H1 (cell line): ENCODE results near the gene TECPR2. TPM values are rescaled to one million over a fixed set of nuclear protein-coding genes. Genes with fewer than 3 reads are reported as not detected.

ENCODE experiments used
- CTCF ChIA-PET: fragments of 300-600 bp; sonication (Branson Sonifier 250); formaldehyde crosslinking; loops from one replicate; lab custom pipeline; 2021; ENCODE audit not compliant: partially characterized antibody; lab: Charles Lee
- POLR2A ChIA-PET: fragments of 300-600 bp; sonication (Branson Sonifier 250); formaldehyde crosslinking; loops from one replicate; lab custom pipeline; 2021; ENCODE audit warnings: inconsistent platforms; ENCODE audit not compliant: partially characterized antibody; lab: Charles Lee
- DNase-seq, 2 experiments: peaks; one replicate each; pipeline versions ENCODE4 v3.0.0 to v3.0.0-alpha.2; 2010 to 2022; ENCODE audit warnings: low spot score in 2 of 2, low read depth in 1 of 2, mixed read lengths in 1 of 2
- FAIRE-seq: peaks from 2 replicates; lab custom pipeline; 2011; peaks lifted over from hg19 to GRCh38; lab: Jason Lieb, UNC
- H2AFZ ChIP-seq: 2 replicates; pipeline ENCODE4 v1.8.1; 2012; ENCODE audit warnings: low read length, inconsistent platforms
- H2AK5ac ChIP-seq: 2 replicates; pipeline ENCODE4 v1.6.1; 2013; ENCODE audit warnings: low read depth, low read length
- H2BK120ac ChIP-seq: replicated peaks from 2 replicates; pipeline ENCODE3; 2013; ENCODE audit warnings: low read depth, low read length, inconsistent platforms
- H2BK12ac ChIP-seq: 2 replicates; pipeline ENCODE4 v1.6.1; 2013; ENCODE audit warnings: low read depth, low read length
- H2BK15ac ChIP-seq: 2 replicates; pipeline ENCODE4 v1.6.1; 2013; ENCODE audit warnings: low read length
- H2BK20ac ChIP-seq: 2 replicates; pipeline ENCODE4 v1.6.1; 2013; ENCODE audit warnings: low read length
- H2BK5ac ChIP-seq: 2 replicates; pipeline ENCODE4 v1.6.1; 2013; ENCODE audit warnings: low read depth, low read length
- H3K14ac ChIP-seq: 2 replicates; pipeline ENCODE4 v1.6.1; 2013; ENCODE audit warnings: inconsistent platforms; ENCODE audit not compliant: insufficient read length
- H3K18ac ChIP-seq: 2 replicates; pipeline ENCODE4 v1.6.1; 2013; ENCODE audit warnings: low read length; ENCODE audit errors: extremely low read depth
- H3K23ac ChIP-seq: 2 replicates; pipeline ENCODE4 v1.6.1; 2013; ENCODE audit warnings: inconsistent platforms; ENCODE audit not compliant: insufficient read length
- H3K23me2 ChIP-seq: 2 replicates; pipeline ENCODE4 v1.6.1; 2013; ENCODE audit warnings: low read depth, low read length
- H3K27ac ChIP-seq: 2 replicates; pipeline ENCODE4 v1.6.1; 2011; ENCODE audit warnings: low read depth, low read length, inconsistent platforms
- H3K27me3 ChIP-seq, 4 experiments: replicated peaks in 1 of 4; 1 replicate in 1 of 4; 2 replicates in 3 of 4; pipeline versions ENCODE4 v1.6.1 to v1.8.1; 2011 to 2013; ENCODE audit warnings: low read length in 3 of 4, mild to moderate bottlenecking in 3 of 4, inconsistent platforms in 2 of 4, mixed read lengths in 2 of 4, moderate library complexity in 1 of 4; ENCODE audit not compliant: control insufficient read depth in 3 of 4, insufficient read depth in 3 of 4; ENCODE audit errors: extremely low read depth in 1 of 4
- H3K36me3 ChIP-seq, 4 experiments: 2 replicates each; pipeline versions ENCODE4 v1.6.1 to v1.8.1; 2011 to 2013; ENCODE audit warnings: mild to moderate bottlenecking in 4 of 4, low read length in 3 of 4, moderate library complexity in 2 of 4, control low read depth in 1 of 4, inconsistent platforms in 1 of 4; ENCODE audit not compliant: insufficient read depth in 4 of 4, control insufficient read depth in 2 of 4
- H3K4ac ChIP-seq: replicated peaks from 2 replicates; pipeline ENCODE3; 2013; ENCODE audit warnings: low read length, low read depth, mixed read lengths, inconsistent platforms; ENCODE audit not compliant: insufficient read length
- H3K4me1 ChIP-seq, 4 experiments: replicated peaks in 1 of 4; 1 replicate in 1 of 4; 2 replicates in 3 of 4; pipeline versions ENCODE4 v1.6.1 to v1.8.1; 2011 to 2013; ENCODE audit warnings: low read length in 3 of 4, inconsistent platforms in 2 of 4, mixed read lengths in 1 of 4; ENCODE audit not compliant: insufficient read depth in 4 of 4, control insufficient read depth in 3 of 4
- H3K4me2 ChIP-seq, 2 experiments: 2 replicates each; pipeline versions ENCODE4 v1.6.1 to v1.8.1; 2011 to 2013; ENCODE audit warnings: low read depth in 2 of 2, low read length in 2 of 2, control low read depth in 1 of 2, inconsistent platforms in 1 of 2, mild to moderate bottlenecking in 1 of 2; ENCODE audit not compliant: insufficient read depth in 1 of 2
- H3K4me3 ChIP-seq, 4 experiments: fragments of 200-600, 300-600 bp in 1 of 4; sonication (generic), shearing (Covaris generic), sonication (Bioruptor Twin) in 1 of 4; 2 replicates each; pipeline versions ENCODE4 v1.5.1 to v1.8.1; 2011 to 2016; ENCODE audit warnings: low read length in 4 of 4, low read depth in 3 of 4, control low read depth in 2 of 4, inconsistent platforms in 2 of 4, mild to moderate bottlenecking in 2 of 4, mixed read lengths in 1 of 4, moderate library complexity in 1 of 4; ENCODE audit not compliant: insufficient read depth in 2 of 4; ENCODE audit errors: extremely low read depth in 1 of 4
- H3K56ac ChIP-seq: replicated peaks from 2 replicates; pipeline ENCODE3; 2013; ENCODE audit warnings: low read depth, mild to moderate bottlenecking, mixed read lengths, low read length, inconsistent platforms; ENCODE audit not compliant: insufficient read length
- H3K79me1 ChIP-seq: 2 replicates; pipeline ENCODE4 v1.6.1; 2013; ENCODE audit warnings: low read depth, low read length, control low read depth
- H3K79me2 ChIP-seq, 2 experiments: 2 replicates each; pipeline versions ENCODE4 v1.6.1 to v1.8.1; 2012 to 2013; ENCODE audit warnings: low read length in 2 of 2, mild to moderate bottlenecking in 2 of 2, inconsistent platforms in 1 of 2; ENCODE audit not compliant: insufficient read depth in 2 of 2, control insufficient read depth in 1 of 2
- H3K9ac ChIP-seq, 4 experiments: replicated peaks in 1 of 4; 1 replicate in 1 of 4; 2 replicates in 3 of 4; pipeline versions ENCODE4 v1.6.1 to v1.8.1; 2011 to 2013; ENCODE audit warnings: low read depth in 3 of 4, low read length in 3 of 4, control low read depth in 2 of 4, mild to moderate bottlenecking in 2 of 4, moderate library complexity in 2 of 4, inconsistent platforms in 1 of 4; ENCODE audit errors: extremely low read depth in 1 of 4
- H3K9me3 ChIP-seq, 2 experiments: 2 replicates each; pipeline versions ENCODE4 v1.6.1 to v1.8.1; 2012 to 2013; ENCODE audit warnings: mild to moderate bottlenecking in 2 of 2, moderate library complexity in 2 of 2, control low read depth in 1 of 2, inconsistent platforms in 1 of 2, low read depth in 1 of 2, low read length in 1 of 2, mixed read lengths in 1 of 2; ENCODE audit not compliant: insufficient read depth in 2 of 2
- H4K20me1 ChIP-seq, 2 experiments: replicated peaks in 1 of 2; 2 replicates each; pipeline versions ENCODE3 to v1.8.1; 2011 to 2013; ENCODE audit warnings: inconsistent platforms in 2 of 2, low read length in 2 of 2, mild to moderate bottlenecking in 1 of 2; ENCODE audit not compliant: insufficient read depth in 2 of 2, control insufficient read depth in 1 of 2
- H4K5ac ChIP-seq: 2 replicates; pipeline ENCODE4 v1.6.1; 2013; ENCODE audit warnings: low read length, low read depth, mixed read lengths, inconsistent platforms; ENCODE audit not compliant: insufficient read length
- H4K8ac ChIP-seq: 2 replicates; pipeline ENCODE4 v1.8.0; 2013; ENCODE audit warnings: mild to moderate bottlenecking, moderate library complexity, low read length, inconsistent platforms; ENCODE audit not compliant: insufficient read depth; ENCODE audit errors: extremely low read depth
- H4K91ac ChIP-seq: replicated peaks from 2 replicates; pipeline ENCODE3; 2013; ENCODE audit warnings: low read length, mixed read lengths, inconsistent platforms; ENCODE audit not compliant: insufficient read length
- CHD1 ChIP-seq: IDR thresholded peaks from 2 replicates; pipeline ENCODE4 v1.6.1; 2012; ENCODE audit warnings: low read depth, low read length, improper control_type of control experiment
- E2F6 ChIP-seq: IDR thresholded peaks from 2 replicates; pipeline ENCODE4 v1.6.1; 2012; ENCODE audit warnings: inconsistent platforms
- KDM1A ChIP-seq: fragments of 200-600, 300-600 bp; sonication (generic); IDR thresholded peaks from 2 replicates; pipeline ENCODE4 v1.7.1; 2016; ENCODE audit warnings: mild to moderate bottlenecking, low read length, borderline replicate concordance
- POLR2A ChIP-seq, 2 experiments: IDR thresholded peaks; 1 replicate in 1 of 2; 2 replicates in 1 of 2; pipeline ENCODE4 v1.6.1; 2011; ENCODE audit warnings: low read depth in 2 of 2, low read length in 2 of 2, mild to moderate bottlenecking in 2 of 2; ENCODE audit errors: control extremely low read depth in 1 of 2
- RBBP5 ChIP-seq: IDR thresholded peaks from 2 replicates; pipeline ENCODE4 v1.7.1; 2012; ENCODE audit warnings: low read depth, mild to moderate bottlenecking, inconsistent platforms, low read length, moderate library complexity, borderline replicate concordance
- SIX5 ChIP-seq: IDR thresholded peaks from 2 replicates; pipeline ENCODE4 v1.6.1; 2011; ENCODE audit warnings: mild to moderate bottlenecking, low read depth, low read length
- WGBS, 2 experiments: shearing (Covaris generic) in 1 of 2; methylation state at CpG; one replicate each; pipeline versions ENCODE4 v1.1.6 to v1.1.7; 2013 to 2015; ENCODE audit warnings: low lambda C conversion rate in 2 of 2, mixed read lengths in 2 of 2, inconsistent platforms in 1 of 2, low coverage in 1 of 2, missing lambda C conversion rate in 1 of 2; ENCODE audit not compliant: insufficient replicate concordance in 2 of 2, insufficient coverage in 1 of 2, insufficient read length in 1 of 2; ENCODE audit errors: extremely low coverage in 1 of 2, missing lambda C conversion rate in 1 of 2; 5-methylcytosine and 5-hydroxymethylcytosine counted together
- polyA plus RNA-seq, 7 experiments: library from polyadenylated mRNA; depleted of rRNA in 3 of 7; stranded (reverse) in 5 of 7; unstranded in 2 of 7; fragments of >200 nt in 5 of 7; fragments of 200-250 nt in 2 of 7; gene quantifications; 1 replicate in 5 of 7; 2 replicates in 1 of 7; 4 replicates in 1 of 7; pipeline versions ENCODE4 v1.2.1 to v1.2.3, GENCODE V29; 2011 to 2013; ENCODE audit warnings: missing spikeins in 2 of 7, mixed read lengths in 2 of 7
- total RNA-seq: library from RNA; stranded (reverse); fragmentation: NEBNext Ultra II Directional; extraction: Animal tissue kit (Norgen Biotek cat#: 25700); gene quantifications from 2 replicates; pipeline ENCODE4 v1.2.1, GENCODE V29; 2021
- TF ChIP-seq, protein P1 (sequence below): IDR thresholded peaks from 2 replicates; pipeline ENCODE4 v1.6.1; 2012; ENCODE audit warnings: inconsistent platforms

Gene TECPR2
- total and polyA plus RNA-seq, 2 of the 8 experiments (the other 6 are each of a cell fraction or from before 2014, with no cell fraction given), result 6.8 to 19.4 TPM

- no peak overlapping the region for H3K14ac ChIP-seq
- H4K8ac ChIP-seq, result no peak overlapping the region
- no peak overlapping the region for H3K4ac ChIP-seq
- H3K9me3 ChIP-seq, result no peaks in the 10 kb centered on the region
- ChIA-PET POLR2A (interaction anchor here (0.7 to 1.4 kb wide), 3 partner anchors 9 to 49 kb away, joined by 3 read pairs; no protein-coding TSS in a partner anchor), CTCF (interaction anchor here (0.9 to 1.5 kb wide), 3 partner anchors 17 to 415 kb away, joined by 3 to 4 read pairs (median 3); no protein-coding TSS in a partner anchor)
- H3K56ac ChIP-seq, result no peak overlapping the region
- 90% methylated on average over 5 of the region's 5 CpGs; no CpG with 5 or more reads in 1 of the 2 experiments for WGBS, 2 experiments
- no peak overlapping the region for H4K5ac ChIP-seq
- no peak overlapping the region for H4K91ac ChIP-seq
- H2AFZ ChIP-seq, result no peak overlapping the region
- peaks cover 2 to 18% (median 5%) of the 10 kb centered on the region in 4 experiments; a peak in 4 of 8 replicates for H3K36me3 ChIP-seq
- H3K23ac ChIP-seq, result no peak overlapping the region
- no peak overlapping the region for H3K4me3 ChIP-seq
- H3K18ac ChIP-seq, result no peak overlapping the region
- no peak overlapping the region for H3K9ac ChIP-seq
- no peaks in the 10 kb centered on the region for H3K79me1 ChIP-seq
- no peak overlapping the region for H2BK5ac ChIP-seq
- H2BK15ac ChIP-seq, result no peak overlapping the region
- no peaks in the 10 kb centered on the region for H3K23me2 ChIP-seq
- H2BK120ac ChIP-seq, result no peak overlapping the region
- no peak overlapping the region for H2BK20ac ChIP-seq
- no peaks in the 10 kb centered on the region; a peak in 1 of 7 replicates for H3K4me1 ChIP-seq
- TF ChIP-seq, protein P1, sequence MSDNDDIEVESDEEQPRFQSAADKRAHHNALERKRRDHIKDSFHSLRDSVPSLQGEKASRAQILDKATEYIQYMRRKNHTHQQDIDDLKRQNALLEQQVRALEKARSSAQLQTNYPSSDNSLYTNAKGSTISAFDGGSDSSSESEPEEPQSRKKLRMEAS, result no peak
- TF ChIP-seq RBBP5 (no peak), KDM1A (no peak), SIX5 (no peak), CHD1 (no peak), POLR2A (IDR thresholded peaks at IDR 0.05; ENCODE audit: control extremely low read depth in 1 of 2, low read depth in 2 of 2, low read length in 2 of 2) (no peak), E2F6 (no peak)
- H3K27me3 ChIP-seq, result no peaks in the 10 kb centered on the region
- no peak overlapping the region for H2BK12ac ChIP-seq
- no peak overlapping the region for H3K27ac ChIP-seq
- no peaks in the 10 kb centered on the region for H3K79me2 ChIP-seq
- DNase-seq (no peak), FAIRE-seq (no peak)
- no peak overlapping the region for H3K4me2 ChIP-seq
- no peak overlapping the region for H2AK5ac ChIP-seq
- no peaks in the 10 kb centered on the region for H4K20me1 ChIP-seq
Observed at GRCh38 chr14:102342238-102342637, 20.5 kb upstream of the TECPR2 start.
